Measurements from ENCODE around the gene PPT2. TPM values are rescaled to one million over a fixed set of nuclear protein-coding genes. Genes with fewer than 3 reads are reported as not detected.
"Not testable (repeated sequence)": the region's sequence is repeated elsewhere in the genome, so short reads cannot be mapped to it uniquely, and the experiment has no call there.

The PPT2 gene
- total RNA-seq, 1 donor from 2014 or later: 53.4 TPM

GRCh38 chr6:32127409-32127716 is 26.6 kb upstream of the PPT2 start:
- DNase-seq (ENCODE audit: low read depth in 2 of 2): no peak

DNA sequence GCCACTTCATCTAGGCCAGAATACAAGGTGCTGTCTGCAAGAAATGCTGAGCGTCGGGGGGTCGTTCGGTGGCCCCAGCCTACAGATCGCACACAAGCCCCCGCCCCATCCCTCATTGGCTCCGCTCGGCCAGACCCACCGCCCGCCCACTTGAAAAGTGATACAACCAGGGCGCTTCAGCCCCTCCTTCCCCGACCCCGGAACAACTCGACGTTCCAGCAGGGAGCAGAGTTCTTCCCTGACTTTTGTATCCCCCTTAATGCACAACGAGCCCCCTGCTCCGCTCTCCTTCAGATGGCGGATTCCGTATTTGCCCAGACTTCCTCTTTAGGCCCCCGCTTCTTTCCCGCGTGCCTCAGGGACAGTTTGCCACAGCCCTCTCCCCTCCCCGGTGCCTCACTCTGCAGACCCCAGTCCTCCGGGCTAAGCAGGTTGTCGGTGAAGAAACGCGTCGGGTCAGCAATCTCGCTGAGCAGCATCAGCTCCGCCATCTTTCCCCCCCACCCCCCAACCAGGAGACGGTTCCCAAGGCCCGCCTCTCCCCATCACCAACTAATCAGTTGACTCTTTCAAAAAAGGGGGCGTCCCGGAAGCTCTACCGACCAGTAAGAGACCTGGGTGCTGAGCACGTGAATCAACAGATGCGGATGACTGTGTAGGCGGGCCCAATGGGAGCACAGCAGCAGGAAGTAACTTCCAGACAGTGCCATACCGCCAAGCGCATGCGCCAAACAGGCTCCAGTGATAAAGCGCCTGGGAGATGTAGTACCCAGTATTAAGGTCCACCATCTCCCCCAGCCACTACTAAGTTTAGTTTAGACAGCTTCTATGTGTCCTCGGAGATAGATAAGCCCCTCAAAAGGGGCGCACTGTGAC is 26.0 kb upstream of the PPT2 start, which contains the start of gene ATF6B:
Gene ATF6B (minus strand): TSS at position 530 of the 876 bp plus-strand sequence. CDS start 39 bp downstream, at position 491.
- peak; percentile 100 for DNase-seq (ENCODE audit: low read depth in 2 of 2)

GRCh38 chr6:32128751-32129296 is 25.1 kb upstream of the PPT2 start:
- no peak for DNase-seq (ENCODE audit: low read depth in 2 of 2)

DNA sequence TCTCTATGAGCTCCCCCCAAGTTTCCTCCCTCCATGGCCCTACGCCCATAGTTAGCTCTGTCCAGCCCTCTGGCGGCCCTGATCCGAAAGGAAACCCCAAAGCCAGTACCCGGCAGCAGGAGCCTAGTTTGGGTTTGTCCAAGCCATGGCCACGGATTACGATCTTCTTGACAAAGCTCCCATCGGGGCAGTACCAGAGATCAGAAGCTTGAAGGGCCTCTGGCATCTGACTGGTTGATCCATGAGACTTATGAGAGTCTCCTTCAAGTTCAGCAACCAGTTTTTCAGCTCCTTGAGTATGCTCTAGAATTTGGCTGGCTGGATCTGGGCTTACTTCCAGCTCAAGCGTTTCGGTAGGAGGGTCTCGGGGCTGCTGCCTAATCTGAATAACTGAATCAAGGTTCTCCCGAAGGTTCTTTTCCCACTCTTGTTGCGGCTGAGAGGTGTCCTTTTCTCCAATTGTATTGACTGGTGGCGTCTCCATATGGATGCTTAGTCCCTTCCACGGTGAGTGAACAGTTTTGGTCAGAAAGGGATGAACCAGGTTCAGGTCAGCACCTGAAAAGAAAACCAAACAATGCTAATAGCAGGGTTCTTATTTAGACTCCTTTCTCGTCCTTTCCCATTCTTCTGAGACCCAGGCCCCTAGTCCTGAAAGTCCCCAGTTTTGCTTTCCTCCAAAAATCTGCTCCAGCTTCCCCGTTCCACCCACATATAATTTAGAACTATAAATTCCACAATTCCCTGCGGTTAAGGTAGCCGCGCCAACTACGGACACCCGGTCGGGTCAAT is 24.4 kb upstream of the PPT2 start:
- DNase-seq (ENCODE audit: low read depth in 2 of 2): no peak

GRCh38 chr6:32131439-32131948 is 22.4 kb upstream of the PPT2 start:
- DNase-seq (ENCODE audit: low read depth in 2 of 2): no peak

GRCh38 chr6:32132110-32132509 is 21.8 kb upstream of the PPT2 start:
- DNase-seq (ENCODE audit: low read depth in 2 of 2): no peak

- DNase-seq (ENCODE audit: low read depth in 2 of 2): no peak
These were observed 20.2 kb upstream of the PPT2 start for GRCh38 chr6:32133786-32134185.

GRCh38 chr6:32137454-32137853 is 16.5 kb upstream of the PPT2 start:
- DNase-seq (ENCODE audit: low read depth in 2 of 2): no peak

DNA sequence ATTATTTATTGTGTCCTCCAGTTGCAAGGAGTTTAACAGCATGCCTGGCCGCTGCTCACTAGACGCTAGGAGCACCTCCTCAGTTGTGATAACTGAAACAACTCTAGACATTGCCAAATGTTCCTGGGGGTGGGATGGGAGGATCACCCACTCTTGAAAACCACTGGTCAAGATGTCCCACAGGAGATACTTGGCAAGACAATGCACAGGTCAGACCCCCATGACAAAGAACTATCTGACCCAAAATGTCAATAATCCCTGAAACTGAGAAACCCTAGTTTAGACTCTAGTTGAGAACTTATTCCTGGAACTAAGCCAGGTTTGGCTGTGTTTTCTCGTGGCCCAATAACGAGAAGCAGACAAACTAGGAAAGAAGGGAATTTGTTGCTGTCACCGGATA is 14.4 kb upstream of the PPT2 start:
- no peak for DNase-seq (ENCODE audit: low read depth in 2 of 2)

DNA sequence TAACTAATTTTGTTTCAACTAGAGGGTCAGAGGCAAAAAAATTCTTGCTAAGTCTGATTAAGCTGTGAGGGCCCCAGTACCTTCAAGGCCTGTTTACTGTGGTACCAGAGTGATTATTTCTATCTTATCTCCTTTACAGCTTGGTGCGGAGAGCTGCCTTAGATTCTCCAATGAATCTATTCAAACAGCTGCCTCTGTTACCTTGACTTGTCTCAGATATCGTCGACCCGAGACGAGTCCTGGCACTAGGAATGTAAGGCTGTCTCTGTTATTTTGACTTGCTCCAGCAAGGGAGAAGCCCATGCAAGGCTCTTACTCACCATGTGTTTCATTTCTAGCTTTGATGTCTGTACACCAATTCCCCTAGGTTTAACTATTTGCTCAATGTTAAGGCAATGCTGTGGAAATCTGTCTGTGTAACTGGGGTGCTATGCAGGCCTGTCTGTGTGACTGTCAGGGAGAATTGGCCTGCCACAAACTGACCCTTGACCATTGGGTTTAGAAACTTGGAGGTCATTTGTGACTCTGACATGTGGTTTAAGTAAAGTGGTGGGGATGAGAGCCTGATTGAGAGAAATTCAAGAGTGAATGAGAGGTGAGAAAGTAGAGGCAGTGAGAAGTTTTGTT is 13.4 kb upstream of the PPT2 start:
- DNase-seq (ENCODE audit: low read depth in 2 of 2): no peak

GRCh38 chr6:32144238-32144637 is 9.7 kb upstream of the PPT2 start:
- not testable (repeated sequence) for DNase-seq (ENCODE audit: low read depth in 2 of 2)

GRCh38 chr6:32146287-32146686 is 7.7 kb upstream of the PPT2 start:
- DNase-seq (ENCODE audit: low read depth in 2 of 2): no peak

DNA sequence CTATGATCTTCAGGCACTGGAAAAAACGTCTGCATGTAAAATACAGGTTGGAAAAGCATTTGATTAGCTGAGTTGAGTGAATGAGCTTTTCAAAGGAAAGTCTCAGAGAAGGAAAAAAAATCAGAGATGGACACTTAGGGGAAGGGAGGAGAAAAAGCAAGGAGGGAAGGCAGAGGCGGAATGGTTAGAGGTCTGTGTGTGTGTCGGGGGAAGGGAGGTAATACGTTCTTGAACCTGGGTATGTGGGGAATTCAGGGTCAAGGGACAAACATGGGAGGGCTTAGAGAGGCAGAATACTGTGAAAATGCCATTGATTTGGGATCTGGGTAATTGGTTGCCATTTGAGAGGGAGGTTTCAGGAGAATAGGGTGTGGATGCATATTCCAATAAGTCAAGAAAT is 7.3 kb upstream of the PPT2 start:
- DNase-seq (ENCODE audit: low read depth in 2 of 2): no peak

GRCh38 chr6:32147401-32148132 is 6.4 kb upstream of the PPT2 start:
- no peak for DNase-seq (ENCODE audit: low read depth in 2 of 2)

GRCh38 chr6:32148289-32149091 is 5.5 kb upstream of the PPT2 start:
- peak; percentile 65 for DNase-seq (ENCODE audit: low read depth in 2 of 2)

- no peak for DNase-seq (ENCODE audit: low read depth in 2 of 2)
These were observed 4.7 kb upstream of the PPT2 start for GRCh38 chr6:32149092-32149755.

- no peak for DNase-seq (ENCODE audit: low read depth in 2 of 2)
These were observed 3.7 kb upstream of the PPT2 start for GRCh38 chr6:32149932-32150870.

DNA sequence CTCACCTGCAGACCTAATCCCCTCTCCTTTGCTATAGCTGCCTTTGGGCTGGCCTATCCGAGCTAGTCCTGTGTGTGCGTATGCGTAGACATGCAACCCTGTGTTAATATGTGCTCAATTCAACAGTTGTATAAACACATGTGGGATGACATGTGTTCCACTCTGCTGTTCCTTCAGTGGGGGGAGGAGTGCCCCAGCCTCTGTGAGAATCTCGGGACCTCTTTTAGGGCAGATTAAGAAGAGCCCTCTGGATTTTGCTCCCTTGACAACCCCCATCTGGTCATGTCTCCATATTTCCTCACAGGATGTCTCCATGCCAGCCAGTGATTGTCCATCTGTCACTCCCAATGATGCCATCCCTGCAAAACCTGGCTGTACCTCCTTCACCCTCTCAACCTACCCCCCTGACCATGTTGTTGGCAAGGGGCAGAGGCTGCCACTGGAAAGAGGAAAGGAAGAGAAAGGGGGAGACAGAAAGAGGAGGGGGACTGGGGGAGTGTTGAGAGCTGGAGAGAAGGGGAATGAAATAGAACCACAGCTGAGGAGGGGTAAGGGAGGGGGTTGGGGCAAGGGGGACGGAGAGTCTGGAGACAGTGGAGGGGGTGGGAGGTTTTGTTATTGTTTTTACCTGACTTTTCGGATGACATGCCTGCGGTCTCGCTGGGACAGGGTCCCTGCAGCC is 2.6 kb upstream of the PPT2 start:
- no peak for DNase-seq (ENCODE audit: low read depth in 2 of 2)
